Panc1 (cell line): Measurements from ENCODE around the gene NARS2. TPM values are rescaled to one million over a fixed set of nuclear protein-coding genes. Genes with fewer than 3 reads are reported as not detected.
"Not testable (repeated sequence)": the region's sequence is repeated elsewhere in the genome, so short reads cannot be mapped to it uniquely, and the experiment has no call there.

Experiments
- ATAC-seq: fragments of 200-7000 bp; cut with Tn5 transposase; 2 replicates; pipeline ENCODE4 v1.9.1; 2020; ENCODE audit warnings: mild to moderate bottlenecking, moderate library complexity
- BruUV-seq: library from RNA; stranded (reverse); fragments of 400-500 nt; replicated peaks from 2 replicates; lab custom pipeline; 2021; lab: Mats Ljungman, UMichigan
- CTCF ChIA-PET: fragments of 300-600 bp; sonication (Branson Sonifier 250); formaldehyde crosslinking; loops from one replicate; lab custom pipeline; 2022; ENCODE audit warnings: antibody characterized with exemption; lab: Charles Lee
- POLR2A ChIA-PET: fragments of 300-600 bp; sonication (Branson Sonifier 250); formaldehyde crosslinking; loops from one replicate; lab custom pipeline; 2022; ENCODE audit warnings: antibody characterized with exemption; lab: Charles Lee
- DNase-seq: peaks from one replicate; pipeline ENCODE4 v3.0.0-alpha.2; 2010; ENCODE audit warnings: low read depth, low spot score
- H3K27ac ChIP-seq: 2 replicates; pipeline ENCODE4 v1.5.1; 2011; ENCODE audit warnings: mild to moderate bottlenecking, low read length, inconsistent platforms
- H3K27me3 ChIP-seq: fragments of 200-500 bp; sonication (Bioruptor generic); 2 replicates; pipeline ENCODE4 v1.6.0; 2014; ENCODE audit warnings: low read length, inconsistent platforms; ENCODE audit not compliant: control insufficient read depth, insufficient read depth
- H3K36me3 ChIP-seq: fragments of 200-500 bp; sonication (Bioruptor generic); 2 replicates; pipeline ENCODE4 v1.5.1; 2014; ENCODE audit warnings: inconsistent platforms, mild to moderate bottlenecking, low read length, moderate library complexity; ENCODE audit not compliant: control insufficient read depth, insufficient read depth
- H3K4me1 ChIP-seq: 2 replicates; pipeline ENCODE4 v1.5.1; 2011; ENCODE audit warnings: inconsistent platforms, mild to moderate bottlenecking, low read length, moderate library complexity; ENCODE audit not compliant: control insufficient read depth, insufficient read depth
- H3K4me3 ChIP-seq, 2 experiments: 2 replicates each; pipeline ENCODE4 v1.5.1; 2011 to 2012; ENCODE audit warnings: low read depth in 2 of 2, low read length in 2 of 2, mild to moderate bottlenecking in 2 of 2, inconsistent platforms in 1 of 2, moderate library complexity in 1 of 2
- H3K9me3 ChIP-seq: fragments of 200-500 bp; sonication (Bioruptor generic); 2 replicates; pipeline ENCODE4 v1.5.1; 2014; ENCODE audit warnings: low read depth, mild to moderate bottlenecking, inconsistent platforms, low read length, moderate library complexity; ENCODE audit not compliant: control insufficient read depth, insufficient read depth
- CTCF ChIP-seq: fragments of 450-650 bp; IDR thresholded peaks from 2 replicates; pipeline ENCODE4 v1.5.1; 2017; ENCODE audit warnings: mild to moderate bottlenecking
- POLR2AphosphoS5 ChIP-seq: IDR thresholded peaks from 2 replicates; pipeline ENCODE4 v1.6.1; 2012; ENCODE audit warnings: mild to moderate bottlenecking, low read depth, low read length, moderate library complexity
- SIN3A ChIP-seq: IDR thresholded peaks from 2 replicates; pipeline ENCODE4 v1.6.1; 2012; ENCODE audit warnings: low read depth, mild to moderate bottlenecking, low read length, moderate library complexity, borderline replicate concordance; ENCODE audit not compliant: insufficient read depth
- TCF7L2 ChIP-seq: IDR thresholded peaks from 2 replicates; pipeline ENCODE4 v1.6.1; 2011; ENCODE audit warnings: mild to moderate bottlenecking, low read depth, low read length, inconsistent platforms
- in situ Hi-C: cut with HindIII; loops from 2 replicates; pipeline ENCODE4 v1.10.0; 2016; ENCODE audit warnings: low sequenced_read_pairs, low pct_unique_long_range_greater_than_20kb
- intact Hi-C: fragments of 100-400 bp; cut with micrococcal nuclease; formaldehyde crosslinking; loops from one replicate; pipeline ENCODE4 v1.10.0; 2022; ENCODE audit not compliant: unreplicated experiment
- total RNA-seq: library from RNA; stranded (reverse); gene quantifications from one replicate; pipeline ENCODE4 v1.2.1, GENCODE V29; 2021; ENCODE audit not compliant: unreplicated experiment
- TF ChIP-seq, protein P1 (sequence below), 2 experiments: IDR thresholded peaks; 2 replicates each; pipeline ENCODE4 v1.6.1; 2011 to 2012; ENCODE audit warnings: low read depth in 2 of 2, control low read depth in 1 of 2, low read length in 1 of 2, mild to moderate bottlenecking in 1 of 2, moderate library complexity in 1 of 2; ENCODE audit not compliant: insufficient read depth in 1 of 2

Gene NARS2
- total RNA-seq, 1 experiment from 2014 or later: 29.8 TPM

GRCh38 chr11:78603792-78604191 is 29.1 kb upstream of the NARS2 start:
- CTCF ChIA-PET: no interaction called here
- no peak for ATAC-seq
- peaks cover 10% of the 10 kb centered on the region for H3K27me3 ChIP-seq
- H3K36me3 ChIP-seq: no peaks in the 10 kb centered on the region
- intact Hi-C loops (no loop called here), in situ Hi-C loops (no loop called here)
- POLR2A ChIA-PET: no interaction called here
- no peak overlapping the region for H3K4me3 ChIP-seq
- no peak overlapping the region for H3K27ac ChIP-seq
- TF ChIP-seq POLR2AphosphoS5 (no peak), SIN3A (no peak), TCF7L2 (no peak), CTCF (no peak)
- TF ChIP-seq, protein P1, sequence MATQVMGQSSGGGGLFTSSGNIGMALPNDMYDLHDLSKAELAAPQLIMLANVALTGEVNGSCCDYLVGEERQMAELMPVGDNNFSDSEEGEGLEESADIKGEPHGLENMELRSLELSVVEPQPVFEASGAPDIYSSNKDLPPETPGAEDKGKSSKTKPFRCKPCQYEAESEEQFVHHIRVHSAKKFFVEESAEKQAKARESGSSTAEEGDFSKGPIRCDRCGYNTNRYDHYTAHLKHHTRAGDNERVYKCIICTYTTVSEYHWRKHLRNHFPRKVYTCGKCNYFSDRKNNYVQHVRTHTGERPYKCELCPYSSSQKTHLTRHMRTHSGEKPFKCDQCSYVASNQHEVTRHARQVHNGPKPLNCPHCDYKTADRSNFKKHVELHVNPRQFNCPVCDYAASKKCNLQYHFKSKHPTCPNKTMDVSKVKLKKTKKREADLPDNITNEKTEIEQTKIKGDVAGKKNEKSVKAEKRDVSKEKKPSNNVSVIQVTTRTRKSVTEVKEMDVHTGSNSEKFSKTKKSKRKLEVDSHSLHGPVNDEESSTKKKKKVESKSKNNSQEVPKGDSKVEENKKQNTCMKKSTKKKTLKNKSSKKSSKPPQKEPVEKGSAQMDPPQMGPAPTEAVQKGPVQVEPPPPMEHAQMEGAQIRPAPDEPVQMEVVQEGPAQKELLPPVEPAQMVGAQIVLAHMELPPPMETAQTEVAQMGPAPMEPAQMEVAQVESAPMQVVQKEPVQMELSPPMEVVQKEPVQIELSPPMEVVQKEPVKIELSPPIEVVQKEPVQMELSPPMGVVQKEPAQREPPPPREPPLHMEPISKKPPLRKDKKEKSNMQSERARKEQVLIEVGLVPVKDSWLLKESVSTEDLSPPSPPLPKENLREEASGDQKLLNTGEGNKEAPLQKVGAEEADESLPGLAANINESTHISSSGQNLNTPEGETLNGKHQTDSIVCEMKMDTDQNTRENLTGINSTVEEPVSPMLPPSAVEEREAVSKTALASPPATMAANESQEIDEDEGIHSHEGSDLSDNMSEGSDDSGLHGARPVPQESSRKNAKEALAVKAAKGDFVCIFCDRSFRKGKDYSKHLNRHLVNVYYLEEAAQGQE (IDR thresholded peaks at IDR 0.05; ENCODE audit: insufficient read depth in 1 of 2, low read depth in 2 of 2, low read length in 1 of 2): no peak
- no peak for DNase-seq
- no TSS peak for BruUV-seq
- no peaks in the 10 kb centered on the region for H3K4me1 ChIP-seq
- H3K9me3 ChIP-seq: no peaks in the 10 kb centered on the region

- H3K9me3 ChIP-seq, intact Hi-C loops, CTCF ChIA-PET, H3K36me3 ChIP-seq, H3K4me1 ChIP-seq, DNase-seq, H3K4me3 ChIP-seq, in situ Hi-C loops, BruUV-seq, ATAC-seq, POLR2A ChIA-PET, H3K27ac ChIP-seq: not testable (repeated sequence)
- H3K27me3 ChIP-seq: peaks cover 10% of the 10 kb centered on the region
Measured at GRCh38 chr11:78602771-78603170, 28.1 kb upstream of the NARS2 start.

DNA sequence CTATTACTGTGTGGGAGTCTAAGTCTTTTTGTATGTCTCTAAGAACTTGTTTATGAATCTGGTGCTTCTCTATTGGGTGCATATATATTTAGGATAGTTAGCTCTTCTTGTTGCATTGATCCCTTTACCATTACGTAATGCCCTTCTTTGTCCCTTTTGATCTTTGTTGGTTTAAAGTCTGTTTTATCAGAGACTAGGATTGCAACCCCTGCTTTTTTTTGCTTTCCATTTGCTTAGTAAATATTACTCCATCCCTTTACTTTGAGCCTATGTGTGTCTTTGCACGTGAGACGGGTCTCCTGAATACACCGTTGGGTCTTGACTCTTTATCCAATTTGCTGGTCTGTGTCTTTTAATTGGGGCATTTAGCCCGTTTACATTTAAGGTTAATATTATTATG is 26.4 kb upstream of the NARS2 start:
- ATAC-seq, in situ Hi-C loops, H3K4me3 ChIP-seq, CTCF ChIA-PET, DNase-seq, intact Hi-C loops, POLR2A ChIA-PET, H3K27ac ChIP-seq, H3K27me3 ChIP-seq, H3K9me3 ChIP-seq, BruUV-seq, H3K4me1 ChIP-seq, H3K36me3 ChIP-seq: not testable (repeated sequence)

- H3K4me3 ChIP-seq, DNase-seq, H3K36me3 ChIP-seq, ATAC-seq, H3K27me3 ChIP-seq, intact Hi-C loops, POLR2A ChIA-PET, in situ Hi-C loops, H3K9me3 ChIP-seq, CTCF ChIA-PET, H3K4me1 ChIP-seq, BruUV-seq, H3K27ac ChIP-seq: not testable (repeated sequence)
Measured at GRCh38 chr11:78597579-78597978, 22.9 kb upstream of the NARS2 start.
